ENCODE measurements around the gene MORN1.

- TF ChIP-seq, protein P1, sequence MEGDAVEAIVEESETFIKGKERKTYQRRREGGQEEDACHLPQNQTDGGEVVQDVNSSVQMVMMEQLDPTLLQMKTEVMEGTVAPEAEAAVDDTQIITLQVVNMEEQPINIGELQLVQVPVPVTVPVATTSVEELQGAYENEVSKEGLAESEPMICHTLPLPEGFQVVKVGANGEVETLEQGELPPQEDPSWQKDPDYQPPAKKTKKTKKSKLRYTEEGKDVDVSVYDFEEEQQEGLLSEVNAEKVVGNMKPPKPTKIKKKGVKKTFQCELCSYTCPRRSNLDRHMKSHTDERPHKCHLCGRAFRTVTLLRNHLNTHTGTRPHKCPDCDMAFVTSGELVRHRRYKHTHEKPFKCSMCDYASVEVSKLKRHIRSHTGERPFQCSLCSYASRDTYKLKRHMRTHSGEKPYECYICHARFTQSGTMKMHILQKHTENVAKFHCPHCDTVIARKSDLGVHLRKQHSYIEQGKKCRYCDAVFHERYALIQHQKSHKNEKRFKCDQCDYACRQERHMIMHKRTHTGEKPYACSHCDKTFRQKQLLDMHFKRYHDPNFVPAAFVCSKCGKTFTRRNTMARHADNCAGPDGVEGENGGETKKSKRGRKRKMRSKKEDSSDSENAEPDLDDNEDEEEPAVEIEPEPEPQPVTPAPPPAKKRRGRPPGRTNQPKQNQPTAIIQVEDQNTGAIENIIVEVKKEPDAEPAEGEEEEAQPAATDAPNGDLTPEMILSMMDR (IDR thresholded peaks at IDR 0.05; ENCODE audit: extremely low read depth in 1 of 2, insufficient read depth in 1 of 2, low read depth in 1 of 2, low read length in 2 of 2) = no peak
- TF ChIP-seq POLR2AphosphoS5 (IDR thresholded peaks at IDR 0.05; ENCODE audit: insufficient read depth, low read depth, low read length) (no peak), EZH2 (IDR thresholded peaks at IDR 0.05; ENCODE audit: borderline replicate concordance, low read depth, low read length, severe bottlenecking) (no peak), POLR2A (IDR thresholded peaks at IDR 0.05; ENCODE audit: low read depth, low read length) (no peak), JUN (IDR thresholded peaks at IDR 0.05; ENCODE audit: borderline replicate concordance, insufficient read depth, insufficient read length, low read depth) (no peak)
- TF ChIP-seq, protein P2, sequence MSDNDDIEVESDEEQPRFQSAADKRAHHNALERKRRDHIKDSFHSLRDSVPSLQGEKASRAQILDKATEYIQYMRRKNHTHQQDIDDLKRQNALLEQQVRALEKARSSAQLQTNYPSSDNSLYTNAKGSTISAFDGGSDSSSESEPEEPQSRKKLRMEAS (IDR thresholded peaks at IDR 0.05; ENCODE audit: insufficient read depth, insufficient read length) = no peak
Measured at GRCh38 chr1:2402420-2402819, 11.1 kb upstream of the MORN1 start.
